NCI-H1694 treated with DMSO at 0.1 percent for 48 hours (cell line): Measurements from ENCODE around the gene HERC3.
"Not testable (repeated sequence)": the region's sequence is repeated elsewhere in the genome, so short reads cannot be mapped to it uniquely, and the experiment has no call there.

Source experiments
- DNase-seq: peaks from one replicate; lab custom pipeline; 2025; lab: John Stamatoyannopoulos, UW

HERC3 gene

GRCh38 chr4:88609387-88609786 lies 17.1 kb downstream of the HERC3 start:
- no peak for DNase-seq

GRCh38 chr4:88609794-88610193 lies 17.5 kb downstream of the HERC3 start:
- not testable (repeated sequence) for DNase-seq

- DNase-seq = no peak
Observed at GRCh38 chr4:88610771-88611170, 18.5 kb downstream of the HERC3 start.

DNA sequence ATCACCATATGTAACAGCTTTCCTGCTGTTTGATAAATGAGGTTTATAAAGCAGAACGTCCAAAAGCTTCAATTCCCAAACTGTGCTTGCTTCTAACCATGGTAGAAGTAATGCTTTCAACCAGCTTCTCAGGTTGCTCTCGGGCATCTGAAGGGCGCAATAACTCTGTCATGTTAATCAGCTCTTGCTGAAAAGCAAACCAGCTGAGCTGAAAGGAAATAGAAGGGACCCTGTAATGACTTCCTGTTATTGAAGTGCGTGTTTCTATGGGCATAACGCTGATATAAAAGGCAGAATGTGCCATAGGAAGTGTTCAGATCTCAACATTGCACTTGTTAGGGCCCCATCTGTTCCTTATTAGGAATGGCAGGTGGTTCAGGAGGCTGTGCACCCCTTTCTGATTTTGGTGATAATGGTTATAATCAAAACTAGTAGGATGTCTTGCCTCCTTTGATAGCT lies 21.2 kb downstream of the HERC3 start:
- DNase-seq = peak; percentile 58

GRCh38 chr4:88614058-88614457 lies 21.8 kb downstream of the HERC3 start:
- DNase-seq = no peak

DNA sequence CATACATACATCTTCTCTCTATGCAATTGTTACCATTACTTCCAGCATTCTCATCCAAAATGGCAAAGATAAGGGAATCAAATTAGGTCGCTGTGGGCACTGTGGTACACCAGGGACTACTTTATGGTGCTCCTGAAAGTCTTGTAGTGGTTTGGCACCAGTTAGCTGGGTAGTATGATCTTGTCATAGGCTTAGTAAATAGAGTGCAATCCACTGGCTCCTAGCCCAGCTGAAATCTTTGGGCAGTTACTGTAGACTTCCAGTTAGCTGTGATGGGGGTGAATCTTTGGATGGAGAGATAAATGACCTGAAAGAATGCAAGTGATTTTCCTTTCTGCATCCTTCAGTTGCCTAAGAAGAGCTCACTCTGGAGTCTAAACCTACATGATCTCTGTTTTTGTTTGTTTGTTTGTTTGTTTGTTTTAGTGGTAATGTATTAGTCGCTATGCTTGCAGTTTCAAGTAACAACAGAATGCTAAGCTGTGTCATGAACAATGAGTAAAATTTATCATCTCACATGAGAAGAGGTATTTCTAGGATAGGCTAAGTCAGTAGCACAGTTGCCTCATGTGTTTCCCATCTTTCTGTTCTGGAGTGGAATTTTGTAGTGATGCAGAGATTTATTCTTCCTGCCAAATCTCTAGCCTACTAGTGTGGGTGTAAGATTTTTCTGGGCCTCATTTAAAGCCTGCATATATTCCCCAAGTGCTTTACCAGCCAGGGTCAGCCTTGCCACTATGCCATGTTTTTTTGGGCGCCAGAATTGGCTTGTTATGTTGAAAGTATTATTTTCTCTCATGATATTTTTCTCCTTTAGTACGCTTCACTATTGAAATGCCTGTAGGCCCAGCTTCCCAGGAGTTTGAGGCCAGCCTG lies 24.2 kb downstream of the HERC3 start:
- no peak for DNase-seq

- no peak for DNase-seq
Observed at GRCh38 chr4:88618782-88619485, 26.7 kb downstream of the HERC3 start.

GRCh38 chr4:88619971-88620370 lies 27.7 kb downstream of the HERC3 start:
- no peak for DNase-seq

GRCh38 chr4:88621763-88622327 lies 29.6 kb downstream of the HERC3 start:
- DNase-seq = no peak

DNA sequence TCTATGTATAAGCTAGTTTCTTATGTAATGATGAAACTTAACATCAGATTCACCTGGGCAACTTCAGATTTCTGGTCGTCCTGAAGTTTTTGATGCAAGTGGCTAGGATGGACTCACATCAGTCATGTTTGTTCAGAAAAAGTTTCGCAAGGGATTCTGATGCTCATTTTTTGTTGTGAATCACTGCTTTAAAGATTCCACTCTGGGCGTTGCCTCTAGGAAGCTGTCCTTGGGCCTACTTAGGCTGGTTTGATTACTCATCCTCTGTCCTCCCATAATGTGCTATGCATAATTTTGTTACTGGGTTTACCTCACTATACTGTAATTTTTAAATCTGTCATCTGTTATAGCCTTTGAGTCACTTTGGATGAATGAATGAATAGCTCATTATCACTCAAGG lies 30.8 kb downstream of the HERC3 start:
- no peak for DNase-seq

- no peak for DNase-seq
Observed at GRCh38 chr4:88628746-88629145, 36.5 kb downstream of the HERC3 start.

DNA sequence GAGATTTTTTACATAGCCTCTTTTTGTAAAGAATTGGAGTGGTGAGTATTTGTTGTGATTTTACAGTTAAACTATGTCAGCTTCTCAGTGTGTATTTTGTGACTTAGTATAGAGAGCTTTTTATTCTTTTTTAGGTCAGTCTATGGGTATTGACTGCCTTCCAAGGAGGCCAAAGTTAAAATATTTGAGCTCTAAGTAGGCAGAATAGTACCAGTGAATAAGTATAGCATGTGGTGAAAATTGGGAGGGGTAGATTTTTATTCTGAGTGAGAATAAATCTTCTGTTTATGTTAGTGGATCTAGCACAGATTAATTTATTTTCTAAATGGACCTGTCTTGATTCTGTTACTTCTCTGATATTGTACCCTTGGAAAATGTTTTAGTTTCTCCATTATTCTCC lies 37.5 kb downstream of the HERC3 start:
- no peak for DNase-seq

DNA sequence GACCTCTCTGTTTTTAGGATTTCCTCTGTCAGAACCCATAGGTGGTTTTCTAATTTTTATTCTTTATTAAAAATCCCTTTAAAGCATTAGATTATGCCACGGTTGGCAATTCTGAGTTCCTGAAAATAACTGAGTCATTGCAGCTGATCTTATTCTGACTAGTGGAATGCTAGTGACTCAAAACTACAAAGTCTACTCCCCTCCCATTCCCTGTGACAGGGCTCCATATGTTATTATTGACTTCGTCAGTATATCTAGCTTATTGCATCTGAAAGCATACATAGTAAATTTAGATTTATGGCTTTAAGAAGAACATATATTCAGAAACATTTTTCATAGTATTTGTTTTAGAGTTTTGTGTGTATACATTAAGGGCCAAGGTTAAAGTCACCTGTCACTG lies 38.5 kb downstream of the HERC3 start:
- DNase-seq = no peak

- no peak for DNase-seq
Observed at GRCh38 chr4:88643932-88644331, 51.7 kb downstream of the HERC3 start.

DNA sequence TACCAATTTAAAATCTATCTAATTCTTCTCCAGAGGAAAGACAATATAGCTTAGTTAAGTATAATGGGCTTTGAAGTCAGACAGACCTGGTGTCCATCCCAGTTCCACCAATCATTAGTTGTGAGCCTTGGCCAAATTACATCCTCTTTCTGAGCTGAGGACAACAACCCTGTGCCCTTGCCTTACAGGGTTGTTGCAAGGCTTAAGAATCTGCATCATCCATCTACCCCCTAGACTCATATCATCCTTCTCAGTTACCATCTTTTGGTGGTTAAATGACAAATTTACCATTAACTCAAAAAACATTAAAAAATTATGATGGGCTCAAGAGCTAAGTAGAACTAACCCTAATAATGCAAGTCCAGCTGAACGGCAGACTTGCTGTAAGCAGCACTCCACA lies 53.7 kb downstream of the HERC3 start:
- DNase-seq = no peak

DNA sequence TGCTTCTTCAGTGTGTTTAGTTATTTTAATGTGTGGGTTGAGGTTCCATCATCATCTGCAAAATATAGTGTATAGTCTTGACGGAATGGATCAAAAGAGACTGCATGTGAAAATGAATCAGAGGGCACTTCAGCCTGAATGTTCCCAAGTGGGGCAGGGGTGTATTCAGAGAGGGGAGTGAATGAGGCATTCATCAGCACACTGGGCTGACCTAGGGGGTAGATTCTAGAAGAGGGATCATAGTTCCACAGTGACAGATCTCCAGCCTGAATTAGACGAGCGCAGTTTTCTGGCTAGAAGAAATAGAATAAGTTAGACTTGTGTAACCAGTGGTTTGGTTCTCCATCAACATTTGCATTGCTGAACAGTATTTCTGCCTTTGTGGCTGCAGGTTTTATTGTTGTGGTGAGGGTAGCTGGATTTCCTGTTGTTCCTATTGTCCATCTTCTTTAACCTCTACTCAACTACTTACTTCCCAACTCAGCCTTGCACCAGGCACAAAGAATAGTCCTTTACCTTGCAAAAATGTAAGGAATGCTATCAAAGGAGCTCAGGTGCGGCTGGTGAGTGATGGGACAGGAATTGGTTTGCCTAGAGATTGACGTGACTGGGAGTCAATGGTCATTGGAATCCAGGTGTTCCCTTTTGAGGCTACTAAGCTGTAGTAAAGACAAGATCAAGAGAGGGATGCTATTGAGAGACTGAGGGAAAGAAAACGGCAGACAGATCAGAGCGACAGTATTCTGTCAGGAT lies 54.4 kb downstream of the HERC3 start:
- DNase-seq = no peak

DNA sequence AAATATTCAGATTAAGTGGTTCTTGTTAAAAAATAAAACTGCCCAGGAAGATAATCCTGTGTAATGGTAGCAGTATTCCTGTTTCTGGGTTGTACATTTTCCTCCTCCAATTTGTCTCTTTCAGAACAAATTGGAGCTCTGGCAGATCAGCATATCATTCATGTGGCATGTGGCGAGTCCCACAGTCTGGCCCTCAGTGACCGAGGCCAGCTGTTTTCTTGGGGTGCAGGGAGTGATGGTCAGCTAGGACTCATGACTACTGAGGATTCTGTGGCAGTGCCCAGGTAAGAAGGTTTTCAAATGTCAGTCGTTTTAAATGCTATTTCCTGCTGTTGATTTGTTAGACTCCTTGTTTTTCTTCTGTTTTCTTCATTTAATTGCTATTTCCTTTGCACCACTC lies 57.4 kb downstream of the HERC3 start:
- no peak for DNase-seq

- no peak for DNase-seq
Observed at GRCh38 chr4:88653371-88653946, 61.2 kb downstream of the HERC3 start.

DNA sequence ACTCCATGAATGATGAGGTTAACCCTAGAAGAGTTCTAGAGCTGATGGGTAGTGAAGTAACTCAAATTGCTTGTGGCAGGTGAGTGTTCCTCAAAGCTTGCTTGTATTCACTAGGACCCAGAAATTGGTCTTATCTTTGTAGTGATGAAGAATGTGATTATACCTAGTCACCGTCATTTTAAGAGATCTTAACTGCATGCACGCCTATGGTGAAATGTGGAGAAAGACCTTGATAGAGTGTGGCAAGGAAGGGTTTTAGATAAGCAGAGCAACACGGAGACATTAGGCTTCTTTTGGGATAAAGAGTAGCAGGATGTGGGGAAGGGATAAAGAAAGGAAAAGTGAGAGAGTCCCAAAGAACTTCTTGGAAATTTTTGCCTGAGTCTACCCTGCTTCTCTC lies 62.9 kb downstream of the HERC3 start:
- DNase-seq = no peak

DNA sequence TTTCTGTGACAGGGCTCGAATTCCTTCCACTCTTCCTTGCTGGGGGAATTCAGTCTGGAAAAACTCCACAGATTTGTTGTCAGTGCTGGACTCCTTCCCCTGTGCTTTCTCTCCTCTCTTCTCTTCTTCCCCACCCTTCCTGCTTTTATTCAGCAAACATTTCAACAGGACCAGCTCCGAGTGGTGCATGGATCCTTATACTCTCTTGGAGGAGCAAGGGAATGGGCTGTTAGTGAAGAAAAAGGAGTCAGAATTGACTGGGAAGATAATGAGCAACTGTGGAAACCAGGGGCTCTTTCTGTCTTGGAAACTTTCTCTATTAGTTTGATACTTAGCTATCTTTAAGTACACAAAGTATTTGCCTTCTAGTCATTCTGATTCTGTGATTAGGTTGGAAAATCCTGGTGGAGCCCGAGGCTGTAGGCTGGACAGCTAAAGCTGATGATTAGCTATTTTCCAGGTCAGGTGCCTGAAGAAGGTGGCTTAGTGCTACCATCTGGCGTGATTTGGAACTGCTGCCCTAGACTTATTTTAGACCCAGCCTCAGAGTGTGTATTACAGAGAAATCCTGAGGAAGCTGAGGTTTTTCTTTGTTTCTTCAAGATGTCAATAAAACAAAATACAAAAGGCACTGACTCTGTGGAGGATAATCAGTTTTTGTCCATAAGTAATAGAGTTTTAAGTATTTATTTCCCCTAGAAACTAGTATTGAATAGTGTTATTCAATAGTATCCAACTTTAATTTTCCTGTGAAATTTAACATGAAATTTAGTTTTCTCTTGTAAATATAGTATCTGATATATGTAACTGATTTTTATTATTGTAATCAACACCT lies 67.0 kb downstream of the HERC3 start:
- no peak for DNase-seq

- DNase-seq = no peak
Observed at GRCh38 chr4:88659890-88660208, 67.6 kb downstream of the HERC3 start.
